ENCODE results near the gene ST8SIA1. TPM values are rescaled to one million over a fixed set of nuclear protein-coding genes. Genes with fewer than 3 reads are reported as not detected.

ST8SIA1 gene
- total RNA-seq, 4 donors from 2014 or later, result 2.6 to 9.5 (median 7.3) TPM

DNA sequence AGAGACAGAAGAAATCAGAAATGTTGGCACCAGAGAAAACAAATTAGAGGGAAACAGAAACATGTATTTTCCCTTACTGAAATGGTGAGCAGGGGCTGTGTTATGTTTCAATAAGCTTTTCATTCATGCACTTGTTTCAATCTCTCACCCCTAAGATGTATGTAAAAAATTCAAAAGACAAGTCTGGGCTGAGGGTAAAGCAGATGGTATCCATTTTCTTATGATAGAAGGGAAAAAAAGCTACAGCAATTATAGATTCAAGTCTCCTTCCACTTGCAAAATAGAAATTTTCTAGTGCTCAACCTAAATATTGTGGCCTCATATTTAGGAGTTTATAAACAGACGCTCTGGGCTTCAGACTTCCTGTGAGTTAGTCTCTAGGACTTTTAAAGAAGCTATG, 138.3 kb downstream of the ST8SIA1 start:
- H3K4me3 ChIP-seq (ENCODE audit: low read depth, poor library complexity, severe bottlenecking), result no peak overlapping the region
- intact Hi-C loops (cut with DNase I; ENCODE audit: low total_unique reads), result no loop called here
- no peak for DNase-seq (ENCODE audit: low spot score in 2 of 2)
- 78 to 80% methylated on average over 1 of the region's 1 CpG for WGBS, 2 donors
- no peak for TF ChIP-seq POLR2A (IDR thresholded peaks at IDR 0.05)
- TF ChIP-seq, protein P1, sequence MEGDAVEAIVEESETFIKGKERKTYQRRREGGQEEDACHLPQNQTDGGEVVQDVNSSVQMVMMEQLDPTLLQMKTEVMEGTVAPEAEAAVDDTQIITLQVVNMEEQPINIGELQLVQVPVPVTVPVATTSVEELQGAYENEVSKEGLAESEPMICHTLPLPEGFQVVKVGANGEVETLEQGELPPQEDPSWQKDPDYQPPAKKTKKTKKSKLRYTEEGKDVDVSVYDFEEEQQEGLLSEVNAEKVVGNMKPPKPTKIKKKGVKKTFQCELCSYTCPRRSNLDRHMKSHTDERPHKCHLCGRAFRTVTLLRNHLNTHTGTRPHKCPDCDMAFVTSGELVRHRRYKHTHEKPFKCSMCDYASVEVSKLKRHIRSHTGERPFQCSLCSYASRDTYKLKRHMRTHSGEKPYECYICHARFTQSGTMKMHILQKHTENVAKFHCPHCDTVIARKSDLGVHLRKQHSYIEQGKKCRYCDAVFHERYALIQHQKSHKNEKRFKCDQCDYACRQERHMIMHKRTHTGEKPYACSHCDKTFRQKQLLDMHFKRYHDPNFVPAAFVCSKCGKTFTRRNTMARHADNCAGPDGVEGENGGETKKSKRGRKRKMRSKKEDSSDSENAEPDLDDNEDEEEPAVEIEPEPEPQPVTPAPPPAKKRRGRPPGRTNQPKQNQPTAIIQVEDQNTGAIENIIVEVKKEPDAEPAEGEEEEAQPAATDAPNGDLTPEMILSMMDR (IDR thresholded peaks at IDR 0.05), result no peak

DNA sequence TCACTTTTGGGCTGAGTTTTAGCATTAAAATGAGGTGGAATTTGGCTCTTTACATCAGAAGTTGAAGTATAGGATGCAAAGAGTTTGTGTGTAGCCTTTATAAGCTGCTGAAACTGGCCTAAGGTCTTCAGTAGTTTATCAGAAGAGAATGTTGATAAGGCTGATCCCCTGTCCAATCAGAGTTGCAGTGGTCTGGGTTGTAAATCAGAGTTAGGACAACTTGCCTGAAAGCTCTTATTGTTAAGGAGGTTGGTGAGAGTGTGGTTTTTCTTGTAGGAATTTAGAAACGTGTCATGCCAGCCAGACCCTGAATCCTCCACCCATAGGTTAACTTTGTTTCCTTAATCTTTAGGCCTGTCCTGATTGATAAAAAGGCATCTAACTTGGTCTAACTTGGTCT, 143.5 kb downstream of the ST8SIA1 start:
- TF ChIP-seq, protein P1 (IDR thresholded peaks at IDR 0.05), result no peak
- no peak for TF ChIP-seq POLR2A (IDR thresholded peaks at IDR 0.05)
- DNase-seq (ENCODE audit: low spot score in 2 of 2), result no peak
- no peak overlapping the region for H3K4me3 ChIP-seq (ENCODE audit: low read depth, poor library complexity, severe bottlenecking)
- 59 to 75% methylated on average over 1 of the region's 1 CpG for WGBS, 2 donors
- intact Hi-C loops (cut with DNase I; ENCODE audit: low total_unique reads), result no loop called here

DNA sequence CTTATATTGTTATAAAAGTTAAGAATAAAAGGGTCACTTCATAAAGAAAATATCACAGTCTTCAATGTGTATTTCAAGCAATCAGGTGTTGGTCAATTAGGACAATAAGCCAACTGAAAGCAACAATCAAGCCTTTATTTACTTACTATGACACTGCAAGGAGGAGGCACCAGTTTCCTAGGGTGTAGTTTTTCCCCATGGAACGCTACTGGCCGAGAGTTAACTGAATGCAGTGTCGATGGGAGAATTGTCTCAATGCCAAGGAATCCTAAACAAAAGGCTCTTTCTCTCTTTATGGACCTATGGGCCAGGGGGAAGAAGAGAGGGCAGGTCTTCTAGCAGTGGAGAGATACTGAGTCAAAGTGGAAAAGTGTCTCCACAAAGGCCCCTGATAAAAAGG, 146.1 kb downstream of the ST8SIA1 start:
- intact Hi-C loops (cut with DNase I; ENCODE audit: low total_unique reads), result no loop called here
- TF ChIP-seq POLR2A (IDR thresholded peaks at IDR 0.05), result no peak
- TF ChIP-seq, protein P1 (IDR thresholded peaks at IDR 0.05), result no peak
- DNase-seq (ENCODE audit: low spot score in 2 of 2), result no peak
- H3K4me3 ChIP-seq (ENCODE audit: low read depth, poor library complexity, severe bottlenecking), result no peak overlapping the region
- 73 to 86% methylated on average over 3 of the region's 3 CpGs for WGBS, 2 donors

DNA sequence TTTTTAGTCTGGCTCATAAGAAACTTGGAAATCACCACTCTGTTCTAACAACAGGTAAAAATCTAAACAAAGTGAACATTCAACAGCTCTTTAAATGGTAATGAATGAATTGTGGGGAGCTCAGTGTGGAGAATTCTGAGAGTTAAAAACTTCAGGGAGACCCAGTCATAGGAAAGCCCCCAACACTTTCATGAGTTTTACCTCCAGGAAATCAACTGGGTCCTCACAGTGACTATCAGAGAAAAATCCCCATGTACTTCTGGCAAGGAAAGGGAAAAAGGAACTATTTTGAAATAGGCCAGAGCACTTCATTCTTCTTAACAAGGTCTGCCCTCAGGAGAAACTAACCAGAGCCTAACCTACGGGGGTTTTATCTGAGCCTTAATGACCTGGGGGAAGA, 153.8 kb downstream of the ST8SIA1 start:
- intact Hi-C loops (cut with DNase I; ENCODE audit: low total_unique reads), result no loop called here
- 35 to 38% methylated on average over 1 of the region's 1 CpG for WGBS, 2 donors
- no peak for DNase-seq (ENCODE audit: low spot score in 2 of 2)
- H3K4me3 ChIP-seq (ENCODE audit: low read depth, poor library complexity, severe bottlenecking), result no peak overlapping the region
- TF ChIP-seq POLR2A (IDR thresholded peaks at IDR 0.05), result no peak
- TF ChIP-seq, protein P1 (IDR thresholded peaks at IDR 0.05), result no peak

DNA sequence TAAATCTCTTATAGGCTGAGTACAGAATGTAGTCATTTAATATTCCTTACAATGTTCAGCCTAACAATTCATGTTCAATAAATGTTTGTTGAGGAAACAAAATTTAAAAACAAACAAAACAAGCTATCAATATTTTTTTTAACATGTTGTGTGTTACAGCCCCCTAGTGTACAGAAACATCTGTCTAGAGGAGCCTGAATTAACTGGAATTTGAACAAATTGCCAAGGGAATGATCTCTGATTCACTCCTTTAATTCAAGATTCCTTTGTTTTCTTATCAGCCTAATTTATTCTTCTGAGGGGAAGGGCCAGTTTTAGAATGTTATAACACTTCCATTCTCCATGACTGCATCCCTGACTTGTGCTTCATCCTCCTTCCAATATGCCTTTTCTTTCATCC, 161.3 kb downstream of the ST8SIA1 start:
- intact Hi-C loops (cut with DNase I; ENCODE audit: low total_unique reads), result no loop called here
- no peak for TF ChIP-seq POLR2A (IDR thresholded peaks at IDR 0.05)
- TF ChIP-seq, protein P1 (IDR thresholded peaks at IDR 0.05), result no peak

DNA sequence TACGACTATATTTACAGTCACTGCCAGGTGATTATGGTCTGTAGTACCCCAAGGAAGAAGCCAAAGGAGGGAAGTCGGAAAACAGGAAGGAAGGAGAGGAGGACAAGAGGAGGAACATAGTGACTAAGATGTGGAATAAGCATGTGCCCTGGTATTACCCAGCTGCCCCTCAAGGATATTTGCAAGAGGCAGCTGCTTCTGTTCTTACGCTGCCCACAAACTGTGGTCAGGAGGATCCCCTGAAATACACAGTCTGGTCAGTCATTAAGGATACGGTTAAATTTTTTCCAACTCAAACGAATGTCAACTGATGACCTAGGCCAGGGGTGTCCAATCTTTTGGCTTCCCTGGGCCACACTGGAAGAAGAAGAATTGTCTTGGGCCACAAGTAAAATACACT, 162.0 kb downstream of the ST8SIA1 start:
- TF ChIP-seq POLR2A (IDR thresholded peaks at IDR 0.05), result no peak
- TF ChIP-seq, protein P1 (IDR thresholded peaks at IDR 0.05), result no peak
- intact Hi-C loops (cut with DNase I; ENCODE audit: low total_unique reads), result no loop called here
- WGBS, 2 donors, result 81 to 85% methylated on average over 5 of the region's 5 CpGs
- DNase-seq (ENCODE audit: low spot score in 2 of 2), result no peak
- no peak overlapping the region for H3K4me3 ChIP-seq (ENCODE audit: low read depth, poor library complexity, severe bottlenecking)

More for the DNA sequence above, 161.3 kb downstream of the ST8SIA1 start:
- H3K4me3 ChIP-seq (ENCODE audit: low read depth, poor library complexity, severe bottlenecking), result no peak overlapping the region
- DNase-seq (ENCODE audit: low spot score in 2 of 2), result no peak

All from lower leg skin (tissue), 4 donors.